NCI-H2227 treated with DMSO at 0.1 percent for 48 hours (cell line): ENCODE results near the gene SLC15A2.
"Not testable (repeated sequence)": the region's sequence is repeated elsewhere in the genome, so short reads cannot be mapped to it uniquely, and the experiment has no call there.

Experiments used
- DNase-seq: peaks from one replicate; lab custom pipeline; 2025; lab: John Stamatoyannopoulos, UW

The SLC15A2 gene

GRCh38 chr3:121918779-121919483 lies 24.7 kb downstream of the SLC15A2 start:
- DNase-seq = peak; percentile 4

- no peak for DNase-seq
Measured at GRCh38 chr3:121924734-121925133, 30.5 kb downstream of the SLC15A2 start.

- DNase-seq = no peak
Measured at GRCh38 chr3:121926380-121926779, 32.2 kb downstream of the SLC15A2 start.

- DNase-seq = not testable (repeated sequence)
Measured at GRCh38 chr3:121938141-121938855, 44.1 kb downstream of the SLC15A2 start.

GRCh38 chr3:121941592-121941991 lies 47.4 kb downstream of the SLC15A2 start:
- no peak for DNase-seq

GRCh38 chr3:121942116-121942786 lies 48.0 kb downstream of the SLC15A2 start:
- DNase-seq = no peak

GRCh38 chr3:121943431-121943830 lies 49.2 kb downstream of the SLC15A2 start:
- DNase-seq = no peak

- no peak for DNase-seq
Measured at GRCh38 chr3:121948641-121949040, 54.4 kb downstream of the SLC15A2 start.

GRCh38 chr3:121951291-121951919 lies 57.2 kb downstream of the SLC15A2 start:
- no peak for DNase-seq

- DNase-seq = no peak
Measured at GRCh38 chr3:121956363-121956762, 62.2 kb downstream of the SLC15A2 start.

- no peak for DNase-seq
Measured at GRCh38 chr3:121957674-121958415, 63.6 kb downstream of the SLC15A2 start.

GRCh38 chr3:121958801-121959200 lies 64.6 kb downstream of the SLC15A2 start:
- no peak for DNase-seq

GRCh38 chr3:121961283-121961682 lies 67.1 kb downstream of the SLC15A2 start:
- DNase-seq = no peak

GRCh38 chr3:121962443-121962842 lies 68.2 kb downstream of the SLC15A2 start:
- DNase-seq = no peak

GRCh38 chr3:121963608-121964007 lies 69.4 kb downstream of the SLC15A2 start:
- DNase-seq = no peak

GRCh38 chr3:121969631-121970030 lies 75.4 kb downstream of the SLC15A2 start:
- DNase-seq = no peak

- no peak for DNase-seq
Measured at GRCh38 chr3:121970047-121970446, 75.8 kb downstream of the SLC15A2 start.

GRCh38 chr3:121974601-121975111 lies 80.5 kb downstream of the SLC15A2 start:
- DNase-seq = no peak

GRCh38 chr3:121975702-121976302 lies 81.6 kb downstream of the SLC15A2 start:
- DNase-seq = no peak

- no peak for DNase-seq
Measured at GRCh38 chr3:121976727-121977126, 82.5 kb downstream of the SLC15A2 start.

GRCh38 chr3:121979246-121979645 lies 85.0 kb downstream of the SLC15A2 start:
- no peak for DNase-seq
